Measurements from ENCODE around the gene GALNTL6. TPM values are rescaled to one million over a fixed set of nuclear protein-coding genes. Genes with fewer than 3 reads are reported as not detected.

Gene GALNTL6
- polyA plus RNA-seq, 1 donor (not counting 4 experiments of a cell fraction or from before 2014, with no cell fraction given) = not detected

DNA sequence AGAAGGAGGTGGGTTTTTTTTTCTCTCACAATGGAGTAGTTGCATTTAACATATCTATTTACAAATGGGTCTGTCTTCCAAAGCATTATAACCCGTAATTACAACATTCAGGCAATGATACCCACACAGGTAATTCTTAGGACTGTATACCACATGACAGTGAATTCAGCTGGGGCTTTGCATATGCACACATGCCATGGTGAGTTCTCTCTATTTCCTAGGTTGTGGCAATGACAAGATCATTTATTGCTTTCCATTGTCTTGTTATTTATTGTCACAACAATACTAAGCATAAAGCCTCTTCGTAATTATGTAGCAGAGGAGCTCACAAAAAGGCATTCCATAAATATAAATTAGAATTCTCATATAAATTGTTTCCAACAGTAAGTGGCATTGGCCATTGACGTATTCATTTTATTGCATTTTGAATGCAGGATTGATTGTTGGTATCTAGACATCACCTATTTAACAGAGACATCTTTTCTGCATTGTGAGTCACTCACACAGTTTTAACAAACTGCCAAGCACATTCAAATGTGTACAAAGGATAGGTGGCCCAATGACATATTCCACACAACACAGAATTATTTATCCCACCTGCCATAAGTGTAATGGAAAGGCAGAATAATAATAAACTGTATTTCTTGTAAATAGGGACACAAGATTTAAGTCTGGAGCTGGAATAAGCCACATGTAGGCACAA is 964.7 kb downstream of the GALNTL6 start:
- Histone ChIP-seq H4K20me1 (ENCODE audit: control insufficient read depth, extremely low read depth, insufficient read depth, low read length) (no peaks in the 10 kb centered on the region), H3K9me1 (ENCODE audit: control insufficient read depth, extremely low read depth, insufficient read depth, low read length) (no peaks in the 10 kb centered on the region), H3K36me3 (ENCODE audit: control insufficient read depth in 2 of 2, extremely low read depth in 1 of 2, insufficient read depth in 2 of 2, low read length in 2 of 2) (no peaks in the 10 kb centered on the region), H3K27ac (ENCODE audit: control insufficient read depth, insufficient read depth, low read length) (no peak overlapping the region), H3K27me3 (ENCODE audit: control insufficient read depth, extremely low read depth, insufficient read depth, low read length) (no peaks in the 10 kb centered on the region), H3K4me1 (ENCODE audit: control insufficient read depth, extremely low read depth, insufficient read depth, low read length) (no peaks in the 10 kb centered on the region), H3K79me2 (ENCODE audit: control insufficient read depth, insufficient read depth, low read length) (no peaks in the 10 kb centered on the region), H3K9ac (ENCODE audit: control insufficient read depth, extremely low read depth, insufficient read depth, low read length) (no peak overlapping the region), H3K4me2 (ENCODE audit: control insufficient read depth, extremely low read depth, insufficient read depth, low read depth, low read length) (no peak overlapping the region), H3K9me3 (ENCODE audit: control insufficient read depth, low read depth, low read length) (no peaks in the 10 kb centered on the region), H3K4me3 (ENCODE audit: control insufficient read depth in 2 of 3, extremely low read depth in 1 of 3, insufficient read depth in 2 of 3, low read depth in 1 of 3, low read length in 3 of 3) (no peak overlapping the region), H2AFZ (ENCODE audit: control insufficient read depth, low read length) (no peak overlapping the region)
- FAIRE-seq (no peak), DNase-seq (ENCODE audit: low read depth, low spot score) (no peak)
- no peak for TF ChIP-seq EZH2 (IDR thresholded peaks at IDR 0.05; ENCODE audit: low read length)
- no peak for TF ChIP-seq CTCF (optimal IDR thresholded peaks at IDR 0.05 in 1 of 3, IDR thresholded peaks at IDR 0.05 in 1 of 3, conservative IDR thresholded peaks at IDR 0.05 in 1 of 3; ENCODE audit: extremely low read depth in 1 of 3, insufficient read depth in 2 of 3, low read length in 3 of 3)
- dilution Hi-C loops (cut with MboI; ENCODE audit: extremely low pct_ligation_motif_present, low sequenced_read_pairs) = no loop called here

- Histone ChIP-seq H3K9me1 (ENCODE audit: control insufficient read depth, extremely low read depth, insufficient read depth, low read length) (no peaks in the 10 kb centered on the region), H2AFZ (ENCODE audit: control insufficient read depth, low read length) (no peak overlapping the region), H3K4me1 (ENCODE audit: control insufficient read depth, extremely low read depth, insufficient read depth, low read length) (no peaks in the 10 kb centered on the region), H3K4me2 (ENCODE audit: control insufficient read depth, extremely low read depth, insufficient read depth, low read depth, low read length) (no peak overlapping the region), H3K4me3 (ENCODE audit: control insufficient read depth in 2 of 3, extremely low read depth in 1 of 3, insufficient read depth in 2 of 3, low read depth in 1 of 3, low read length in 3 of 3) (no peak overlapping the region), H3K36me3 (ENCODE audit: control insufficient read depth in 2 of 2, extremely low read depth in 1 of 2, insufficient read depth in 2 of 2, low read length in 2 of 2) (no peaks in the 10 kb centered on the region), H3K27me3 (ENCODE audit: control insufficient read depth, extremely low read depth, insufficient read depth, low read length) (no peaks in the 10 kb centered on the region), H3K9me3 (ENCODE audit: control insufficient read depth, low read depth, low read length) (no peaks in the 10 kb centered on the region), H3K9ac (ENCODE audit: control insufficient read depth, extremely low read depth, insufficient read depth, low read length) (no peak overlapping the region), H3K79me2 (ENCODE audit: control insufficient read depth, insufficient read depth, low read length) (no peaks in the 10 kb centered on the region), H4K20me1 (ENCODE audit: control insufficient read depth, extremely low read depth, insufficient read depth, low read length) (no peaks in the 10 kb centered on the region), H3K27ac (ENCODE audit: control insufficient read depth, insufficient read depth, low read length) (no peak overlapping the region)
- DNase-seq (ENCODE audit: low read depth, low spot score) = no peak
- dilution Hi-C loops (cut with MboI; ENCODE audit: extremely low pct_ligation_motif_present, low sequenced_read_pairs) = no loop called here
- no peak for FAIRE-seq
- TF ChIP-seq CTCF (optimal IDR thresholded peaks at IDR 0.05 in 1 of 3, IDR thresholded peaks at IDR 0.05 in 1 of 3, conservative IDR thresholded peaks at IDR 0.05 in 1 of 3; ENCODE audit: extremely low read depth in 1 of 3, insufficient read depth in 2 of 3, low read length in 3 of 3) (no peak), EZH2 (IDR thresholded peaks at IDR 0.05; ENCODE audit: low read length) (no peak)
Measured at GRCh38 chr4:172778583-172778982, 965.4 kb downstream of the GALNTL6 start.

Data from keratinocyte (primary cell).